Measurements from ENCODE around the gene SRSF5. TPM values are rescaled to one million over a fixed set of nuclear protein-coding genes. Genes with fewer than 3 reads are reported as not detected.
"Not testable (repeated sequence)": the region's sequence is repeated elsewhere in the genome, so short reads cannot be mapped to it uniquely, and the experiment has no call there.

The SRSF5 gene
- 455 TPM for polyA plus RNA-seq (2013, experiment 1 of 4)
- 517 TPM for polyA plus RNA-seq (2013, experiment 2 of 4)
- polyA plus RNA-seq (2013, experiment 3 of 4): 452 TPM
- 529 TPM for polyA plus RNA-seq (2013, experiment 4 of 4)

- peaks cover 37% of the 10 kb centered on the region for H3K36me3 ChIP-seq (ENCODE audit: control insufficient read depth, insufficient read depth, low read length)
- H3K27ac ChIP-seq (ENCODE audit: insufficient read depth, low read depth, low read length, poor library complexity, severe bottlenecking): peak within 1 kb of the TSS; percentile 100
- H3K9me3 ChIP-seq (ENCODE audit: control insufficient read depth, low read length): no peaks in the 10 kb centered on the region
- H3K4me1 ChIP-seq (ENCODE audit: control insufficient read depth, insufficient read depth, low read length): peaks cover 15% of the 10 kb centered on the region
- peak within 1 kb of the TSS; percentile 100 for H3K4me3 ChIP-seq (ENCODE audit: insufficient read depth, low read depth, low read length)
- WGBS, 2 experiments: 0% methylated on average over 31 of the region's 31 CpGs
- H3K27me3 ChIP-seq (ENCODE audit: control insufficient read depth, insufficient read depth, low read length, poor library complexity, severe bottlenecking): no peaks in the 10 kb centered on the region
Measured at GRCh38 chr14:69766984-69767368, at the start of gene SRSF5. TSS of gene SRSF5 (plus strand) at chr14:69767142. CDS start at chr14:69768157, 1,015 bp downstream.

- H3K27ac ChIP-seq (ENCODE audit: insufficient read depth, low read depth, low read length, poor library complexity, severe bottlenecking); H3K36me3 ChIP-seq (ENCODE audit: control insufficient read depth, insufficient read depth, low read length); H3K27me3 ChIP-seq (ENCODE audit: control insufficient read depth, insufficient read depth, low read length, poor library complexity, severe bottlenecking); H3K4me3 ChIP-seq (ENCODE audit: insufficient read depth, low read depth, low read length); H3K9me3 ChIP-seq (ENCODE audit: control insufficient read depth, low read length): not testable (repeated sequence)
- peaks cover 28% of the 10 kb centered on the region for H3K4me1 ChIP-seq (ENCODE audit: control insufficient read depth, insufficient read depth, low read length)
- 92 to 94% methylated on average over 2 of the region's 2 CpGs for WGBS, 2 experiments
Measured at GRCh38 chr14:69718614-69719013, 48.3 kb upstream of the SRSF5 start.

GRCh38 chr14:69719501-69719951 is 47.4 kb upstream of the SRSF5 start:
- H3K36me3 ChIP-seq (ENCODE audit: control insufficient read depth, insufficient read depth, low read length): no peaks in the 10 kb centered on the region
- peaks cover 19% of the 10 kb centered on the region for H3K4me1 ChIP-seq (ENCODE audit: control insufficient read depth, insufficient read depth, low read length)
- H3K9me3 ChIP-seq (ENCODE audit: control insufficient read depth, low read length): no peaks in the 10 kb centered on the region
- 47 to 49% methylated on average over 7 of the region's 7 CpGs for WGBS, 2 experiments
- no peak overlapping the region for H3K27ac ChIP-seq (ENCODE audit: insufficient read depth, low read depth, low read length, poor library complexity, severe bottlenecking)
- H3K27me3 ChIP-seq (ENCODE audit: control insufficient read depth, insufficient read depth, low read length, poor library complexity, severe bottlenecking): no peaks in the 10 kb centered on the region
- H3K4me3 ChIP-seq (ENCODE audit: insufficient read depth, low read depth, low read length): no peak overlapping the region

- Histone ChIP-seq H3K36me3 (ENCODE audit: control insufficient read depth, insufficient read depth, low read length) (no peaks in the 10 kb centered on the region), H3K27ac (ENCODE audit: insufficient read depth, low read depth, low read length, poor library complexity, severe bottlenecking) (no peak overlapping the region), H3K4me1 (ENCODE audit: control insufficient read depth, insufficient read depth, low read length) (peaks cover 16% of the 10 kb centered on the region), H3K27me3 (ENCODE audit: control insufficient read depth, insufficient read depth, low read length, poor library complexity, severe bottlenecking) (peaks cover 3% of the 10 kb centered on the region), H3K9me3 (ENCODE audit: control insufficient read depth, low read length) (no peaks in the 10 kb centered on the region), H3K4me3 (ENCODE audit: insufficient read depth, low read depth, low read length) (no peak overlapping the region)
- 81 to 84% methylated on average over 4 of the region's 4 CpGs for WGBS, 2 experiments
Measured at GRCh38 chr14:69720912-69721311, 46.0 kb upstream of the SRSF5 start.

GRCh38 chr14:69726761-69727511 is 40.0 kb upstream of the SRSF5 start:
- Histone ChIP-seq H3K4me1 (ENCODE audit: control insufficient read depth, insufficient read depth, low read length) (no peaks in the 10 kb centered on the region), H3K4me3 (ENCODE audit: insufficient read depth, low read depth, low read length) (peak overlapping the region; percentile 29), H3K27ac (ENCODE audit: insufficient read depth, low read depth, low read length, poor library complexity, severe bottlenecking) (no peak overlapping the region), H3K36me3 (ENCODE audit: control insufficient read depth, insufficient read depth, low read length) (no peaks in the 10 kb centered on the region), H3K9me3 (ENCODE audit: control insufficient read depth, low read length) (no peaks in the 10 kb centered on the region), H3K27me3 (ENCODE audit: control insufficient read depth, insufficient read depth, low read length, poor library complexity, severe bottlenecking) (peaks cover 13% of the 10 kb centered on the region)
- 22 to 24% methylated on average over 51 of the region's 51 CpGs for WGBS, 2 experiments

GRCh38 chr14:69727860-69728259 is 39.1 kb upstream of the SRSF5 start:
- H3K4me1 ChIP-seq (ENCODE audit: control insufficient read depth, insufficient read depth, low read length): no peaks in the 10 kb centered on the region
- H3K36me3 ChIP-seq (ENCODE audit: control insufficient read depth, insufficient read depth, low read length): no peaks in the 10 kb centered on the region
- 91 to 97% methylated on average over 4 of the region's 4 CpGs for WGBS, 2 experiments
- no peaks in the 10 kb centered on the region for H3K9me3 ChIP-seq (ENCODE audit: control insufficient read depth, low read length)
- peaks cover 13% of the 10 kb centered on the region for H3K27me3 ChIP-seq (ENCODE audit: control insufficient read depth, insufficient read depth, low read length, poor library complexity, severe bottlenecking)
- no peak overlapping the region for H3K4me3 ChIP-seq (ENCODE audit: insufficient read depth, low read depth, low read length)
- H3K27ac ChIP-seq (ENCODE audit: insufficient read depth, low read depth, low read length, poor library complexity, severe bottlenecking): no peak overlapping the region

- H3K36me3 ChIP-seq (ENCODE audit: control insufficient read depth, insufficient read depth, low read length); H3K27me3 ChIP-seq (ENCODE audit: control insufficient read depth, insufficient read depth, low read length, poor library complexity, severe bottlenecking); H3K4me1 ChIP-seq (ENCODE audit: control insufficient read depth, insufficient read depth, low read length); H3K4me3 ChIP-seq (ENCODE audit: insufficient read depth, low read depth, low read length); H3K27ac ChIP-seq (ENCODE audit: insufficient read depth, low read depth, low read length, poor library complexity, severe bottlenecking); H3K9me3 ChIP-seq (ENCODE audit: control insufficient read depth, low read length): not testable (repeated sequence)
- WGBS, 2 experiments: 83 to 89% methylated on average over 8 of the region's 8 CpGs
Measured at GRCh38 chr14:69731919-69732598, 34.9 kb upstream of the SRSF5 start.

- not testable (repeated sequence) for H3K27ac ChIP-seq (ENCODE audit: insufficient read depth, low read depth, low read length, poor library complexity, severe bottlenecking); H3K9me3 ChIP-seq (ENCODE audit: control insufficient read depth, low read length); H3K36me3 ChIP-seq (ENCODE audit: control insufficient read depth, insufficient read depth, low read length); H3K4me1 ChIP-seq (ENCODE audit: control insufficient read depth, insufficient read depth, low read length); H3K4me3 ChIP-seq (ENCODE audit: insufficient read depth, low read depth, low read length); H3K27me3 ChIP-seq (ENCODE audit: control insufficient read depth, insufficient read depth, low read length, poor library complexity, severe bottlenecking)
- 88 to 95% methylated on average over 4 of the region's 4 CpGs for WGBS, 2 experiments
Measured at GRCh38 chr14:69736405-69736804, 30.5 kb upstream of the SRSF5 start.

- WGBS, 2 experiments: 94 to 100% methylated on average over 1 of the region's 1 CpG
- no peak overlapping the region for H3K27ac ChIP-seq (ENCODE audit: insufficient read depth, low read depth, low read length, poor library complexity, severe bottlenecking)
- H3K27me3 ChIP-seq (ENCODE audit: control insufficient read depth, insufficient read depth, low read length, poor library complexity, severe bottlenecking): no peaks in the 10 kb centered on the region
- H3K36me3 ChIP-seq (ENCODE audit: control insufficient read depth, insufficient read depth, low read length): no peaks in the 10 kb centered on the region
- H3K4me1 ChIP-seq (ENCODE audit: control insufficient read depth, insufficient read depth, low read length): no peaks in the 10 kb centered on the region
- H3K9me3 ChIP-seq (ENCODE audit: control insufficient read depth, low read length): no peaks in the 10 kb centered on the region
- H3K4me3 ChIP-seq (ENCODE audit: insufficient read depth, low read depth, low read length): no peak overlapping the region
Measured at GRCh38 chr14:69741055-69741454, 25.9 kb upstream of the SRSF5 start.

- H3K4me1 ChIP-seq (ENCODE audit: control insufficient read depth, insufficient read depth, low read length): no peaks in the 10 kb centered on the region
- H3K9me3 ChIP-seq (ENCODE audit: control insufficient read depth, low read length): no peaks in the 10 kb centered on the region
- no peak overlapping the region for H3K27ac ChIP-seq (ENCODE audit: insufficient read depth, low read depth, low read length, poor library complexity, severe bottlenecking)
- H3K27me3 ChIP-seq (ENCODE audit: control insufficient read depth, insufficient read depth, low read length, poor library complexity, severe bottlenecking): no peaks in the 10 kb centered on the region
- H3K4me3 ChIP-seq (ENCODE audit: insufficient read depth, low read depth, low read length): no peak overlapping the region
- WGBS, 2 experiments: 88 to 90% methylated on average over 1 of the region's 1 CpG
- H3K36me3 ChIP-seq (ENCODE audit: control insufficient read depth, insufficient read depth, low read length): no peaks in the 10 kb centered on the region
Measured at GRCh38 chr14:69749956-69750355, 17.0 kb upstream of the SRSF5 start.

Measured in ectodermal cell (in vitro differentiated cells).